Left cardiac atrium (tissue), 4 donors: ENCODE results near the gene FSIP1. TPM values are rescaled to one million over a fixed set of nuclear protein-coding genes. Genes with fewer than 3 reads are reported as not detected.

ENCODE experiments used
- ATAC-seq, 2 donors: fragments of 200-7000 bp; cut with Tn5 transposase; one replicate each; pipeline ENCODE4 v1.9.1; 2020; ENCODE audit warnings: mild to moderate bottlenecking in 2 of 2, moderate library complexity in 2 of 2
- DNase-seq: peaks from one replicate; pipeline ENCODE4 v3.0.0-alpha.2; 2020
- intact Hi-C, 2 donors: fragments of 100-400 bp; cut with DNase I; formaldehyde crosslinking; loops; one replicate each; pipeline versions ENCODE4 v1.14.1 to v1.15.1; 2022 to 2023
- total RNA-seq, 2 donors: library from RNA; stranded (reverse); fragmentation: NEBNext Ultra II Directional; extraction: Animal tissue kit (Norgen Biotek cat#: 25700); gene quantifications; one replicate each; pipeline ENCODE4 v1.2.1, GENCODE V29; 2021
- donor health status: DM: no; HTN: yes; CAD: no.
- donor health status: DM: no; HTN: yes; CAD: no; lungs with severe emphysema.
- donor health status: DM: yes; HTN: yes; CAD: no.
- donor health status: Dilated cardiomyopathy.

FSIP1 gene
- total RNA-seq, 2 donors from 2014 or later: 0.50 to 0.52 TPM

DNA sequence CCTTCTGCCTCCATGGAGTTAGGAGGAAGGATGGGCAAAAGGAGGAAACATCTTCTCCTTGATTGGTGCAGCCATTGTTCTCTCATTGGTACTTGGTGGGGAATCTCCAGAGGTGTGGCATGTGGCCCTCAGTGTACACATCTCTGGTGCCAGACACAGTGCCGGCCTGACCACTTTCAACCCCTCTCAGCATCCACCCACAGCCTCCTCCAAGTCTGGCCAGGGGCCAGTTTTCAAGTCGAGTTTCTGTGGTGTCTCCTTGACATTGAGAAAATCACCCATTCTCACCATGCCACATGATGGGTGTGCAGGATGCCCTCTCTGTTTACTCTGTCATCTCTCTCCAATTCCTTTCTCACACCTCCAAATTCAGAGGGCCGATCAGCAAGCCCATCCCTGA, 12.8 kb upstream of the FSIP1 start:
- ATAC-seq (no peak), DNase-seq (no peak)
- intact Hi-C loops: loop anchor here in 1 of 2 donors (10.0 kb wide), 1 partner anchor 79 kb away; no protein-coding TSS in a partner anchor

DNA sequence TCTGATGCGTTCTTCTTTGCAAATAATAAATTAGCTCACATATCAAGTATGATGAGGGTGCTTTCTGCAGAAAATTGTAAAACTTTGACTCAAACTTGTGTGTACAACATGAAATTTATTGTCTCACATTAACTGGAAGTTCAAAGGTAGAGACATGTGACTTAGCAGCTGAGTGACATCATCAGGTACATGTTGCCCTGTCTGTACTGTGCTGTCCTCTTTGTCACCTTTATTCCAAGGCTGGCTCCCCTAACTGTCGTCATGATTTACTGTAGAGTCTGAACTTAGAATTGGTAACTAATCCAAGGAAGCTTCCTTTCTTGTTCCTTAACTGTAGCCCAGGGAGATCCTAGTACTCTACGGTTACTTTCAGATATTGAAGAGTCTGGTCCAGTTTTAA, 12.3 kb upstream of the FSIP1 start:
- no peak for DNase-seq
- intact Hi-C loops: loop anchor here in 1 of 2 donors (10.0 kb wide), 1 partner anchor 80 kb away; no protein-coding TSS in a partner anchor
- no peak for ATAC-seq

DNA sequence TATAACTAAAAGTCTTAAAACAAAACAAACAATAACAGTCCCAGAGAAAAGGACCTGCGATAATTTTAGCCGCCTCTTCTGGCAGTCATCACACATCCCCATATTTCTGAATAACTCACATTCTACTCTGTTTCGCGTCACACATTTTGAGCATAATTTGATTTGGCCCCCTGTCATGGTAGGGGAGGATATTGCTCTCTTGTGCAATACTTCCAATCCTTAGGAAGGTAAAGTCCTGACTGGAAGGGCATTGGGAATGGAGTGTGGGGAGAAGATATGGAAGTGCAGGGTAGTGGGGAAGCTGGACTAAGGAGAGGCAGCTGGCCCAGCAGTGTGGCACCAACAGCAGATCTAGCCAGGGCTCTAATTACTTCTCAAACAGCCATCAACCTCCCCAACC, 11.3 kb upstream of the FSIP1 start:
- DNase-seq (no peak), ATAC-seq (no peak)
- intact Hi-C loops: loop anchor here in 1 of 2 donors (10.0 kb wide), 1 partner anchor 81 kb away; no protein-coding TSS in a partner anchor

DNA sequence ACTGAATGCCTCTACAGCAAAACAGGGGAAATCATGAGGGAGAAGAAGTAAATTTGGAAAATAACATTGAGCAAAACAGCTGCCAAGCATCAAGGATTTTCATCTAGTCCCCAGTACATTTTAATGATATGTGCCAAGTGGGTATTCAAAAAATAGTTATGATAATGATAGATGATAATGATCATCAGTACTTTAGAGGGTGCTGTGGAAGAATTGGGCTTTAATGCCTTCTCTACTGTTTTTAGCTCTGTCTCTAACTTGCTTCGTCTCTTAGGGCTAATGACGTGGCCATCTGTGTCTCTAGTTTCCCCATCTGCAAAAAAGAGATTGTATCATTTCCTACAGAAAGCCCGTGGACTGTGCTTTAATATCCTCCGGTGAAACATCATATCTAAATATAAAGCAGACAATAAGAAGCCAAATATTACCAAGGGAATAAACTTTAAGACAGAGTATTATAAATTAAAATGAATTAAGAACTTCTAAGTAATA, 10.2 kb upstream of the FSIP1 start:
- intact Hi-C loops: loop anchor here in 1 of 2 donors (10.0 kb wide), 1 partner anchor 82 kb away; no protein-coding TSS in a partner anchor
- peak in 1 of 2 donors; percentile 43 for ATAC-seq
- DNase-seq: no peak

DNA sequence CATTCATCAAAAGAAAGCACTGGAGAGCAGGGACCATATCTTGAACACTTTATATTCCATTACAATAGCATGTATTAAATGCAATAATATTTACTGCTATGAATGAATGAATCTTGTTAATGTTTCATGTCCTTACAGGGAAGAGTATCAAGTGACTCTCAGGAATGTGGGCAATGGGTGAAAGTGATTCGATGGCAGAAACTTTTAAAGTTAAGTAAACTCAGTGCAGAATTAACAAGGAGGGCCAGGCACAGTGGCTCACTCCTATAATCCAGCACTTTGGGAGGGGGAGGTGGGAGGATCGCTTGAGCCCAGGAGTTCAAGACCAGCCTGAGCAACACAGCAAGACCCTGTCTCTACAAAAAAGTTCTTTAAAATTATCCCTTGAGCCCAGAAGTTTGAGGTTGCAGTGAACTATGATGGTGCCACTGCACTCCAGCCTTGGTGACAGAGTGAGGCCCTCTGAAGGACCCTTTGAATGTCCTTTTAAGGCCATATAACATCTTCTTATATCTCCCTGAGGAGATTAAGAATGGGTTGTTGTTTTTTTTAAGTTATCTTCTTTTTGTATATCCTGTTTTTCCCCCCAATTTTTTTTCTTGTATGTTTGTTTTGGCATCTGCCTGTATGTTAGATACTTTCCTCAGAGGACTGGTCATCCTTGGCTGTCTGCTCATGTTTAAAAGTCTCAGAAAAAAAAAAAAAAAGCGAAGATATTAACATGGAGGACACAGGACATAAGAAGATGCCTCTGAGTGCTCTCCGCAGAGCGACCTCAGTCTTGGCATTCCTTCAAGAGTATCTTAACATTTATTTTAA, 9.6 kb upstream of the FSIP1 start:
- intact Hi-C loops: loop anchor here in 1 of 2 donors (10.0 kb wide), 1 partner anchor 83 kb away; no protein-coding TSS in a partner anchor
- ATAC-seq (peak; percentile 38 to 67), DNase-seq (no peak)

DNA sequence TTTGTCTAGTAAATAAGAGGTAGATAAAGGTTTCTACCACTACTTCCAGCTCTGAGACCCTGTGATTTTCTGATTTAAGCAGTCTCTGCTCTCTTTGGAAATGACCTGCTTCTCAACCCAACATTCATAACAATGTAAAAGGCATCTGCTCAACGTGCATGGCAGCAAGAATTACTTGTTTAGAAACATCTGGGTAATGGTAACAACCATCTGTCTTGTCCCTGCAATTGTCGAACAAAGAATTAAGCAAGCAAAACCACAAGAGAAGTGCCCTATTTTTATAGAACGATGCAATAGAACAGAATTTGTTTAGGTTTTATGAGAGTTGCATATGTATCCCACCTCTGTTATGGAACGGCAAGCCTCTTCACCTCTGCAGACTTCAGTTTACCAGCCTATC, 7.1 kb upstream of the FSIP1 start:
- intact Hi-C loops: loop anchor here (5.0 to 10.0 kb wide), 4 partner anchors 85 to 183 kb away; partner anchors contain the start of gene EIF2AK4 (in 1 of the 2)
- DNase-seq: no peak
- no peak for ATAC-seq

DNA sequence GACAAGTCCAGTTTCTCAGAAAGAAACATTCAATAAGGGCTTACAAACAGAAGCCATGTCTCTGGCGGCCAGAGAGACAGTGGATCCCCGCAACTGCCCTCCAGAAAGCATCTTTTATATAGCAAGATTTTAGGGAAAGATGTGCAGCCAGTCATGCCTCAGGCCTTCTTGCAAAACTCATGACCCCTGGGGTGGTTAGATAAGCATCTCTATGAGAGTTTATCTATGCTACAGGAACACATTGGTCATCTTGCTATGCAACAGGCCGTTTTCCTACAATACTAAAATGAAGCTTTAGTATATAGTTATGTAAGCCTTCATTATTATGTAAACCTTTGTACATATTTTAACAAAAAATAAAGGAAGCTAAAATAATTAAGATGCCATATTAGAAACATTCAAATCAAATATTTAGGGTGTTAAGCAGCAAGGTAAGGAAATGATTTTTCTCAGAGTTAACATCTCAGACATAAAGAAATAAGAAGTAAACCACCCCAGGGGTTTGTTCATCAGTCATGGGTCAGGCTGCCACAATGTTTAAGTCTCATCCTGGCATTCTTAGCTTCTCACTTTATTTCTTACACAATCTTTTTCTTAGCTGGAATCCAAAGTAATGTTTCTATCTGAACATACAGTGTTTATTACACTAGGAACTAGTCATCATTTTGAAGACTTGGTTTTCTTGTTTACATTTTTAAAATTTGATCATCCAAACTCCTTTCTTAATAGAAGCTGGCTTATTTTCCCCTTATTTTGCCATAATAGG, 6.3 kb upstream of the FSIP1 start:
- DNase-seq: no peak
- intact Hi-C loops: loop anchor here in 1 of 2 donors (5.0 to 10.0 kb wide), 3 partner anchors 88 to 183 kb away; partner anchors contain the start of gene EIF2AK4
- no peak for ATAC-seq

DNA sequence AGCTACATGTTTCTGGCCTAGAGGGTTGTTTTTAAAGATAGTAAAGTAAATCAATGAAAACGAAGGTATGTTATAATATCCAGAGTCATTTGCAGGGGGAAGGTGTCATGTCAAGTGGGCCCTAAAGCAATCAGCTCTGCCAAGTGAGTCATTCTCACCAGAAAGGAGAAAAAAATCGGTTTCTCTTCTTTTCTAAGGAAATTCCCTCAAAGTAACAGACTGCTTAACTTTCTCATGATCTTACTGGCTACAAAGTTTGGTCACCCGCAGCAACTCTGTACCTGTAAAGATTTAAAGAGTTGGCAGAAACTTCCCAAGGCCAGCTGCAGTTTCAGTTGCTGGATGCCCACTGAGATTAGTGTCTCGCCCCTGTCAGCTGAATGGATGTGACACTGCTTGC, 5.5 kb upstream of the FSIP1 start:
- no peak for ATAC-seq
- DNase-seq: no peak
- intact Hi-C loops: loop anchor here in 1 of 2 donors (5.0 to 10.0 kb wide), 3 partner anchors 89 to 184 kb away; partner anchors contain the start of gene EIF2AK4

DNA sequence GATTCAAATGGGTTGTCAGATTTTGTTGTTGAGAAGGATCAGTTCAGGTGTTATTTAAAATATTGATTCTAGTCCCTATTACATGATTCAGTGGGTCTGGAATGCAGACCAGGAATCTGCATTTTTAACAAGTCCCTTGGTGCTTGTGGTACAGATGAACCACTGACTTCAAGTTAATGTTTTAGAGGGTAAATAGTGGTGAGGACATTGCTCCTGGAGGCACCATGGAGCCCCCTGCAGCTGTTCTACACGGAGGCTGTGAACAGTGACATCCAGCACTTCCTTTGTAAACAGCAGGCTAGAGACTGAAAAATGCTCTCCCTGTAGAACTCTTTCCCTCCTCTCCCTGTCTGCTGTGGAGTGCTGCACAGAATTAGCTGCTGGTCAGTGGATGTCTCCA, 4.8 kb upstream of the FSIP1 start:
- DNase-seq (no peak), ATAC-seq (no peak)
- intact Hi-C loops: loop anchor here in 1 of 2 donors (5.0 to 10.0 kb wide), 3 partner anchors 90 to 185 kb away; partner anchors contain the start of gene EIF2AK4

DNA sequence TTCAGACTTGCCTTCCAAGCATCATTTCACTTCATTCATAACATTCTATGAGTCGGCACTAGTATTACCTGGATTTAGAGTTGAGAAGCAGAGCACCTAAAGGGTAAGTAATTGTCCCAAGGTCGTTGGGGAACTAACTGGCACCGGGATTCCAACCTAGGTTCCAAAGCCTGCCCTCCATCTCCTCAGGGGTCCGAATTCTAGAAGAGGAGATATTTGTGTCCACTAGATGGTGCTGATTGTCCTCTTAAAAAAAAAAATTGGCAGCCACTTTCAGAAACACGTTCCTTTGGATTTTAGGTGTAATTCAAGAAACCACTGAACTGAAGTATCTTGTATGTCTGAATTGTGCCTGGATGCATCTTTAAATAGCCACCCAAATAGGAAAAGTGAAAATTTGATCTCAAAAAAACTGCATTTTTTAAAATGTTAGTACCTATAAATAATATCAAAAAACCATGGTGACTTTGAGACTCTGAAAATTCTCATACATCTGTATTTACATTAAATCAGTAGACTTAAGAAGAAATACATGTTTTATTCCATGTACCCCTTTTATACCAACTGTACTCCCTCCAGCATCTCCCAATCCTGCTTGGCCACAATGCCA, 3.9 kb upstream of the FSIP1 start:
- no peak for ATAC-seq
- DNase-seq: no peak
- intact Hi-C loops: loop anchor here in 1 of 2 donors (5.0 to 10.0 kb wide), 3 partner anchors 91 to 186 kb away; partner anchors contain the start of gene EIF2AK4

DNA sequence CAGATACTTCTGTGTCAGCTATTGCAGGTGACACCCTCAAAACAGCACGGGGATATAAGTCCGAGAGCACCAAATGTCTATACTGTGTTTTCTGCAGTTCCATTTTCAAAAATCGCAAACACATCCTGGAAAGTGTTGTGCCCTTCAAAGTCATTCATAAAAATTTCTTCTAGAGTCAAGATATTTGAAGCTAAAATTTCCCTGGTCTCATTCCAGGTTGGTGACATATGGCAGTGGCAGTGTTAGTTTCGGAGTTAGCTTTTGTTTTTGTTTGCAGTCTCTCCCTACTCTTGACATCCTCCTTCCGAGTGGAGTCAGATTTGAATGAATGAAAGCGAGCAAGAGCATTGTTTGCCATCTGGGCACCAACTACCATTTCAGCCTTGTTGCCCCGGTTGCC, 3.2 kb upstream of the FSIP1 start:
- DNase-seq (no peak), ATAC-seq (no peak)
- intact Hi-C loops: loop anchor here in 1 of 2 donors (5.0 to 10.0 kb wide), 3 partner anchors 91 to 186 kb away; partner anchors contain the start of gene EIF2AK4

DNA sequence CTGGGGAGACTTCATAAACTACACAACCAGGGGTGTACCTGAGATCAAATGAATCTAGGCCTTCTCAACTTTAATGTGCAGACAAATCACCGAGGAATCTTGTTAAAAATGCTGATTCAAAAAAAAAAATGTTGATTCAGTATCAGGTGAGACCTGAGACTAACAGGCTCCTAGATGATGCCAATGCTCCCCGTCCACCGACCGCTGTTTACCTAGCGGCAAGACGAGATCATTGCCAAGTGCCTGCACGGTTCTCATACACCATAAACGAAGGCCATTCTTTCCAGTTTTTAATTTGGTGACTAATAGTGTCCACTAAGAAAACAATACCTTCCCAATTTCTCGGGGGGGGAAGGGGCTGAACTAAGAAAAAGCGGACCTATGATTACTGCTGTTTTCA, 2.5 kb upstream of the FSIP1 start:
- intact Hi-C loops: loop anchor here in 1 of 2 donors (5.0 to 10.0 kb wide), 3 partner anchors 92 to 187 kb away; partner anchors contain the start of gene EIF2AK4

DNA sequence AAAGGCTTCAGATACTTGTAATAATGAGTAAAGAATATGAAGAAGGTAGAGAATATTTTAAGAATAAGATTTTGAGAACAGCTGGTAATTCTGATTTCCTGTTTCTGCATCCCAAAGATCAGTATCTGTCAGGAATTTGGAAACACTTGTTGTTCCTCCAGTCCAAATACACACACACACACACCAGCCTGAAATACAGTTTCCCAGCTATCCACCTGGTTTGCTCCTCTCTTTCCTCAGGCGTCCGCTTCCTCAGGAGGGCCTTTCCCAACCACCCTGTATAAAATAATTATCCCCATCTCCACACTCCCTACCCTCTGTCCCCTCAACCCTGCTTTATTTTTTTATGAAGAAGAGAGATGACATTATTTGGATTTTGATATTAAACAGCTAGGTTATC, 2.0 kb upstream of the FSIP1 start:
- no peak for ATAC-seq
- DNase-seq: no peak
- intact Hi-C loops: loop anchor here in 1 of 2 donors (5.0 to 10.0 kb wide), 3 partner anchors 93 to 188 kb away; partner anchors contain the start of gene EIF2AK4

More for the DNA sequence above, 2.5 kb upstream of the FSIP1 start:
- ATAC-seq: no peak
- DNase-seq: no peak

DNA sequence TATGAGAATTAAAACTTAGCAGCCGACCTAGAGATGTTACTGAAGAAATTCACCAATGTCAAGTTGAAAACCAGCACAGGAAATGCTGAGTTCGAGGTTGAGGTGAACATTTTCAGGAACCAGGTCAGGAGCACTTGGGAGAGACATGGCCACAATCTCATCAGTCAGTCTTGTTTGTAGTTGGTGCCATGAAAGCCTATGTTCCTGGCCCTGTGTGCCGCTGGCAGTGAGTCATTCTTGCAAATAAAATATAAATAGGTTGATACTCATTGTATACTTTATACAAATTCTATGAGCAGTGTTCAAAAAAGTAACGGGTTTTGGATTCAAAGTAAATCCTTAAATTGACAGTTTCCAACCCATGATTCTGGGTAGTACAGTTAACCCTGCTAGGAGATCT, 1.5 kb upstream of the FSIP1 start:
- intact Hi-C loops: loop anchor here in 1 of 2 donors (10.0 kb wide), 1 partner anchor 151 kb away; the partner anchor contains the start of gene EIF2AK4
- DNase-seq (no peak), ATAC-seq (no peak)

DNA sequence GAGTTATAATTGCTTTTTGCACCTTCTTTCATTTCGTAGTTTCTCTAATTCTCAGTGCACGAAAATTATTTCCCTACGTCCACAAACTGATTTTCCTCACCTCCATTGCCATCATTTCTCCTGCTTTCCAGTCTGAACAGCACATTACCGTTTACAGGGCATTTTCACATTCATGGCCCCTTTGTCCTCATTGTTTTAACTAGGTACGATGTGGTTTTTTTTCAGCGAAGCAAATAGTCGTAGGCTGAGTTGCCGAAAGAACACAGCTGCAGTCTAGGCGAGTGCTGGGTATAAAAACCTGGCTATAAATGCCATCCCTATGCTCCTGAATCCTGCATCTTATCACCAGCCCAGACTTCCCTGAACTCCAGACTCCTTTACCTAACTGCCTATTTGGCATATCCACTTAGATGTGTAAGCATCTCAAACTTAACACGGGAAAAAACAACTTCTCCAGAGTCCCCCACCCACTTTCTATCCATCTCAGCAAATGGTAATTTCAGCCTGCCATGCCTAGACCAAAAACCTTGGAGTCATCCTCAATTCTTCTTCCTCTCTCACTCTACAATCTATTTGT, 691 bp upstream of the FSIP1 start:
- peak in 1 of 2 donors; percentile 2 for ATAC-seq
- intact Hi-C loops: loop anchor here in 1 of 2 donors (10.0 kb wide), 1 partner anchor 151 kb away; the partner anchor contains the start of gene EIF2AK4
- DNase-seq: no peak

DNA sequence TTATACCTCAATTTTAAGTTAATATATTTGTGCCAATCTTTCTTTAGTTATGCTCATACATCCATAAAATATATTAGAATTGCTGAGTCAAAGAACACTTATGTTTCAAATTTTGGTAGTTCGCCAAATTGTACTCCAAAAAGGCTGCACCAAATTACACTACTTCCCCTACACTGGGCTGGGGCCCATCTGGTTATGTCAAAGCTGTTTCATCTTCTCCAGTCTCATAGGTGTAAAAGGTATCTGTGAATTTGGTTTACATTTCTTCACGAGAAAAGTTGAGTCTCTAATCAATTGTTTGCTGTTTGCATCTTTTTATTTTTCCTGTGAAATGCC, 706 bp downstream of the FSIP1 start:
- DNase-seq (no peak), ATAC-seq (no peak)
- intact Hi-C loops: loop anchor here in 1 of 2 donors (10.0 kb wide), 1 partner anchor 153 kb away; the partner anchor contains the start of gene EIF2AK4

DNA sequence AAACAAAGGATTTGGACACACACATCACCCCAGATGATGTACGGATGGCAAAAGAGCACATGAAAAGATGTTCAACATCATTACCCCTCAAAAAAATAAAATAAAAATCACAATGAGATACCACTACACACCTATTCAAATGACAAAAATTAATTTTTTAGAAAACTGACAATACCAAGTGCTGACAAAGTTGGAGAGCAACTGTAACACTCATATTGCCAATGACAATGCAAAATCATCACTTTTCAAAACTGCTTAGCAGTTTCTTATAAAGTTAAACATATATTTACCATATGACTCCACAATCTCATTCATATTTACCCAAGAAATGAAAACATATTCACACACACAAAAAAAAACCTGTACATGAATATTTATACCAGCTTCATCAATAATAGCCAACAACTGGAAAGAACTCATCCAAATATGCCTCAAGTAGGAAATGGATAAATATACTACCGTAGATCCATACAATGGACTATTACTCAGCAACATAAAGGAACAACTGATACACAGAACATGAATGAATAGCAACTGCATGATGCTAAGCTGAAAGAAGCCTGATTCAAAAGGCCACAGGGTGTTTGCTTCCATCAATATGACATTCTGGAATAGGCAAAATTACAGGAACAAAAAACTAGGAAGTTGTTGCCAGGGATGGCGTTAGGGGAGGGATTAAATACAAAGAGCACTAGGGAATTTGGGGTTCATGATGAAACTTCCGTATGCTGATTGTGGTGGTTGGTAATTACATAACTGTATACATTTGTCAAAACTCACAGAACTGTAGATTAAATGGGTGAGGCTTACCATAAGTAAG, 1.3 kb downstream of the FSIP1 start:
- ATAC-seq: no peak
- no peak for DNase-seq
- intact Hi-C loops: loop anchor here in 1 of 2 donors (10.0 kb wide), 1 partner anchor 153 kb away; the partner anchor contains the start of gene EIF2AK4
